DLD1 (cell line): ENCODE results near the gene ATP5F1D.

Experiments
- in situ Hi-C: cut with HindIII; loops from 2 replicates; pipeline ENCODE4 v1.10.0; 2017; ENCODE audit warnings: low sequenced_read_pairs

The ATP5F1D gene

GRCh38 chr19:1256646-1257474 is 15.3 kb downstream of the ATP5F1D start:
- in situ Hi-C loops, result no loop called here

- in situ Hi-C loops, result no loop called here
Measured at GRCh38 chr19:1257475-1258162, 16.1 kb downstream of the ATP5F1D start.

- in situ Hi-C loops, result no loop called here
Measured at GRCh38 chr19:1258163-1258492, 16.6 kb downstream of the ATP5F1D start.

GRCh38 chr19:1258707-1259205 is 17.2 kb downstream of the ATP5F1D start:
- in situ Hi-C loops, result no loop called here

GRCh38 chr19:1259206-1259875 is 17.8 kb downstream of the ATP5F1D start:
- in situ Hi-C loops, result no loop called here

- in situ Hi-C loops, result no loop called here
Measured at GRCh38 chr19:1259876-1260748, 18.6 kb downstream of the ATP5F1D start.

GRCh38 chr19:1260749-1261537 is 19.4 kb downstream of the ATP5F1D start:
- in situ Hi-C loops, result no loop called here

GRCh38 chr19:1261538-1261797 is 19.9 kb downstream of the ATP5F1D start:
- in situ Hi-C loops, result no loop called here

- in situ Hi-C loops, result no loop called here
Measured at GRCh38 chr19:1261798-1262622, 20.5 kb downstream of the ATP5F1D start.

GRCh38 chr19:1262623-1263123 is 21.1 kb downstream of the ATP5F1D start:
- in situ Hi-C loops, result no loop called here

- in situ Hi-C loops, result no loop called here
Measured at GRCh38 chr19:1263188-1263587, 21.6 kb downstream of the ATP5F1D start.

- in situ Hi-C loops, result no loop called here
Measured at GRCh38 chr19:1264801-1265614, 23.5 kb downstream of the ATP5F1D start.

GRCh38 chr19:1265615-1266128 is 24.1 kb downstream of the ATP5F1D start:
- in situ Hi-C loops, result no loop called here

- in situ Hi-C loops, result no loop called here
Measured at GRCh38 chr19:1266129-1266915, 24.8 kb downstream of the ATP5F1D start.

GRCh38 chr19:1266916-1267476 is 25.4 kb downstream of the ATP5F1D start:
- in situ Hi-C loops, result no loop called here

GRCh38 chr19:1267477-1268225 is 26.1 kb downstream of the ATP5F1D start:
- in situ Hi-C loops, result no loop called here
